Erythroblast (primary cell): ENCODE measurements around the gene SUMF1.
A peak's percentile ranks its signal among the peaks of the same experiment; 100 is the strongest.

Experiments used
- DNase-seq, 2 experiments: peaks; one replicate each; lab custom pipeline; 2025; lab: John Stamatoyannopoulos, UW
- GATA1 ChIP-seq: IDR thresholded peaks from 2 replicates; pipeline ENCODE4 v1.6.1; 2011; ENCODE audit warnings: low read depth, mild to moderate bottlenecking, control low read depth, low read length, moderate library complexity
- POLR2A ChIP-seq: IDR thresholded peaks from 2 replicates; pipeline ENCODE4 v1.6.1; 2011; ENCODE audit warnings: mild to moderate bottlenecking, low read length

Gene SUMF1

DNA sequence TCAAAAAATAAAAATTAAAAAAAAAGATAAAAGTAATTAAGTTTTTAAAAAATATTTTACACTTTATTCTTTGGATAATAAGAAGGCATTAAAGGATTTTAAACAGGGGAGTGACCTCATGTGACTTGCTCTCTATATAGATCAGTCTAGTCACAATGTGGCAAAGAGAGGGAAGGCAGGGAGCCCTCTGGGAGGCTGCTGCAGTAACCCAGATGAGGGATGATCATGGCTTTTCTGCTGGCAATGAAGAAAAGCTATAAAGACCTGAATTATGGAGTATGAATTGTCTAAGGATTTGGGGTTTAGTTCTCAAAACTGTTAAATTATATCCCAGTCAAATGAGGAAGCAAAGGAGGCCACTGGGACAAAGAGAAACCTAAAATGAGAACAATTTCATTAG, 58.1 kb downstream of the SUMF1 start:
- TF ChIP-seq POLR2A (no peak), GATA1 (no peak)
- DNase-seq, result peak; percentile 58 to 59

DNA sequence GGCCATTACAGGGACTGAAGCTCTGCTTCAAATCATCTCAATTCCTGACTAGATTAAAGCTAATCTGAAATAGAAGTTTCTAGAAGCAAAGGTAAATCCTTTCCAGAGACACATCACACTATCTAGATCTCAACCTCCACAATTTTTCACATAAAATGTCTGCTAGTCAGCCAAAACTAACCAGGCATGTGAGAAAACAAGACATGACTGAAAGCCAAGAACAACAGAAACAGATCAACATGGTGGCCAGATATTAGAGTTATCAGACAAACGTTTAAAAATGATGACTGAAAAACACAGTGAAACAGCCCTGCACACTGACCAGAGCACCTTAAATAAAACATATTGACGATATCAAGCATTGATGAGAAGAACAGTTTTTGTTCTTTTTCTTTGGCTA, 59.1 kb downstream of the SUMF1 start:
- TF ChIP-seq POLR2A (no peak), GATA1 (no peak)
- DNase-seq, result no peak

DNA sequence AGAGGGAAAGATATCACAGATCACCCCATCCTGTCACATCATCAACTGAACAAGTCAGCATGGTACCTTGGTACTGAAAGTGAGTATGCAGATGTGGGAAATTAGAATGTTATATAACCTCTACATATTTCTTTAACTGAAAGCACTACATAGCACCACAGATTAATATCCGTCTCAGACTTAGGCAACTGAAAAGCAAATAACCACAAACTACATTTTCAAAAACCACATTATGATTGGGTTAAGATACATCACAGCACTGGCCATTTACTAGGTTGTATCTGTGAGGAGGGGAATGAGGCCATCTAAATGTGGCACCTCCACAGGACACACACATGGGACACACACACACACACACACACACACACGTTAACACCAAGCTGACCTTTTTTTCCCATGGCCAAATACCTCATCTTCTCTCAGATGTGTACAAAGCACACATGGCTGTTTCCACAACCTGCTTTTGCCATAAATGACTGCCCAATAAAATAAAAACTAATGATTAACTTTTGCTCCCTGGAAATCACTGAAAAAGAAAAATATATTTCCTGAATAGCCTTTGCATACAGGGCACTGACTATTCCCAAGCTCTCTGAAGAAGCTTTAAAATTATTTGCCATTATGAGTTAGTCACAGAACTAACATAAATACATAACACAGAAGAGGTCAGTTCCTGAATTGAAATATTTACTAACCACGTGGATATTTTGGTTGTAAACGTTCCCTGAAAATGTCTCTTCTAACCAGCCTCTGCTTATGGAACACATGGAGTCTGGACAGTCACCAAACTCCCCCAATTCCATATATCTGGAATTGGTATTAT, 60.1 kb downstream of the SUMF1 start:
- TF ChIP-seq POLR2A, result no peak
- no peak for TF ChIP-seq GATA1
- DNase-seq, result no peak

DNA sequence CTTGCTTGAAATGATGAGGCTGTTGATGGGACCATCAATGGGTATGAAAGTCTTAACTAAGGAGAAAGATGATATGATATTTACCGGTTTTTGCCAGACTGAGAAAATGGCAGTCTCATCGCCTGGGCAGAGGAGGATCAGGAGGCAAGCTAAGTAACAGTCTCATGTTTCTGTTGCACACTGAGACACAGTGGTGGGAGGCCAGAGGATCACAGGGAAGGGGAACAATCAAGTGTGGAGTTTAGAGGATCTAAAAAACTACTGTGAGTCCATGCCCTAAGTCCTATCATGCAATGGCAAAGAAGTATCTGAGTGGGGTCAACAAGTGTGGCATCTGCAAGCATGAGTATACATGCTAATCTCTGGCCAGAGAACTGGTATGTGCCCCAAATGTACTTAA, 62.2 kb downstream of the SUMF1 start:
- TF ChIP-seq POLR2A, result no peak
- no peak for TF ChIP-seq GATA1
- no peak for DNase-seq

DNA sequence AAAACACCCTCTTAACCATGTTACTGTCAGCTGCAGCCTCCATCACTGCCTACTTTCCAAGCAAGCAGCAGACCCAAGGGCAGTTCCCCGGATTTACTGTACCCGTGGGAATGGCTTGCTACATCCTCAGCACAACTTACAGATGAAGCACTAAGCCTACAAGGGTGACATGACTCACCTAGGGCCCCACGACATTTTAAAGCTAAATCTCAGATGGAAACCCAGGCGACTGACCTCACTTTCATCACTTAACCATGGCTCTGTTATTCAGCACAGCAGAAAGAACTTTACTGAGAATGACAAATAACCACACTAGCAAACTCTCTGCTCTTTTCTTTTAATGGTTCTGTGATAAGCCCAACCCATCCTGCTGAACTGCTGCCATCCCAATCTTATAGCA, 65.6 kb downstream of the SUMF1 start:
- DNase-seq, result no peak
- no peak for TF ChIP-seq GATA1
- TF ChIP-seq POLR2A, result no peak

DNA sequence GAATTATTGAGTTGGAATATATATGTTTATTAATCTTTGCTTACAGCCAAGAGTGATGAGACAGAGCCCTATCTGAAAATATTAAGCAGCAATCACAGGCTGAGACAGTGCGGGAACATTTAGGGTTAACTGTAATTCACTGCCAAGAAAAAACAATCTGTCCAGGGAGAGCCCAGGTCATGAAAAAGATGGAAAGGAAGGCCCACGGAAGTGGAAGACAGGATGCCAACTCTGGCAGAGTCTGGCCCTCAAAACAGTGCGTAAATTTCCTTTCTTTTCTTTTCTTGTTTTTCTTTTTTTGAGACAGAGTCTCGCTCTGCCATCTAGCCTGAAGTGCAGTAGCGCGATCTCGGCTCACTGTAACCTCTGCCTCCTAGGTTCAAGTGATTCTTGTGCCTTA, 67.6 kb downstream of the SUMF1 start:
- TF ChIP-seq POLR2A (no peak), GATA1 (no peak)
- DNase-seq, result no peak

DNA sequence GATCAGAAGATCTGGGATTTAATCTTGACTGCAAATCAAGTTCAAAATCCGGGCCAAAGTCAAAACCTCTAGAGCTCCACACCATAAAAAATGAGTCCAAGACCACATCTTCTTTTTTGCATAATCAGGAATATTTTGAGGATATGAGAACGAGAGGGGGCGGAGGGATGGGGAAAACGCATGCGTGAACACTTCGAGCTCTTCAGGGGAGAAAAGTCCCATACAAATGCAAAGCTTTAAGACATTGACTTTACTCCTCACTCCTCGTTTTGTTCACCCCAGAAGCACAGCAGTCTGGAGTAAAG, 68.2 kb downstream of the SUMF1 start:
- DNase-seq, result no peak
- no peak for TF ChIP-seq POLR2A

DNA sequence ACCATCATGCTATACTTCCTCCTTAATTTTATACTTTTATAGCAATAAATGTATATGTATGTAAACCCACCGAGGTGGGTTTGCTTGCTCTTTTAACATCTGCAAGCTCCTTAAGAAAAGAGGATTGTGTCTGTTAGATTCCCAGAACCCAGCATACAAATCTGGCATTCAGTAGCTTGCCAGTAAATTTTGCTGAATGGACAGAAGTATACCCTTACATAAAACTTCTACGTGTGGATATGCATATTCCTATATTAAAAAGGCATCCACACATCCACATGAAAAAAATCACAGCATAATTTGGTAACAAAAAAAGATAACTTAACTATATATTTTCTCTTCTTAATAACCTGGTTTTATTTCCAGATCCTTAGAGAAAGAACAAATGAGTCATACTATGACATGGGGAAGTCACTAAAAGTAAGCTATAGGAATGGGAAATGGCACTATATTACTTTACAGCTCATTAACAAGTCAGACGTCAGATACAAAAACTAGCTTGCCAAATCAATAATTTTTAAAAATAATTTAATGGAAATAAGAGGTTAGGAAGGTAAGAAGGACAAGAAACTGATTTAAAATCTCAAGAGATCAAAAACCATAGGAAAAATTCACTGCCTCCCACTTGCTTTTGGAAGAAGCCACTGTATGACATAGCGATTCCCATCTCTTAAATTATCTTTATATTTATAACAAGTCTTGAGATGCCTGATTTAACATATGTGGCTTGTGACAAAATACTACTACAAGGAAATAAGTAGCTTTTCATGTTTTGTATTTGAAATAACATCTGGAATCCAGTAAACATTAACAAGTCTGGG, 68.7 kb downstream of the SUMF1 start:
- no peak for DNase-seq
- TF ChIP-seq POLR2A (no peak), GATA1 (no peak)

DNA sequence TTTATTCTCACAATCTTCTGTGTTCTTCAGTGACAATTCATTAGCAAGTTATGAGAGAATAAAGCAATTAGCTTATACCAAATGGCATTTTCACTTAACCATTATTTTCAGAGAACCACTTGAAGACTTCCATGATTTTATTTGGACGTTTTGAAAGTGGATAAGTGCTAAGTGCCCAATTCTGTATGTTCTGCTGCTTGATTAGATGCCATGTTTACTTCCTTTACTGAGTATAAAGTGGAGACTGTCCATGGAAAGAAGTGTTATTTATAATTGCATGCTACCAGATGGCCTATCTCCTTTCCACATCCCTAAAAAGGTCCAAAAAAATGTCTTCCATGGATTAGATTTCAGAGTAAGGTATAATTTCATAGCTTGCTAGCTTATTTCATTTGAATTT, 69.6 kb downstream of the SUMF1 start:
- TF ChIP-seq POLR2A (no peak), GATA1 (no peak)
- no peak for DNase-seq

DNA sequence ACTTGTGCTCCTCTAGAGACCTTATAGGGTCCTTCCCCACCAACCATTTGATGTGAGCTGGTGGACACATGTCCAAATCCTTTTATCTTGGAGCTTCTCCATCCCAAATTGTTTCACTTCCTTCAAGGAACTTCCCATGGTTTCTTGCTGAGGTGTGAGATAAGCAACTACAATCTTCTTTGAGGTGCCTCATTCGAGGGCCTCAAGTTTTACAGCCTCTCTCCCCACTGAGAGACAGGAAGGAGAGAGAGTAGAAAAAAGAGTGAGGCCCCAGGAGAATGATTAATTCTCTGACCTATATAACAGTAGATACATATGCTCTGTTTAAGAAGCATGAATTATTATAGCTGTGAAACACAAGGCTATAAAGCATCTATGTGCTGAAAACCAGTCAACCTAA, 70.5 kb downstream of the SUMF1 start:
- TF ChIP-seq POLR2A (no peak), GATA1 (no peak)

DNA sequence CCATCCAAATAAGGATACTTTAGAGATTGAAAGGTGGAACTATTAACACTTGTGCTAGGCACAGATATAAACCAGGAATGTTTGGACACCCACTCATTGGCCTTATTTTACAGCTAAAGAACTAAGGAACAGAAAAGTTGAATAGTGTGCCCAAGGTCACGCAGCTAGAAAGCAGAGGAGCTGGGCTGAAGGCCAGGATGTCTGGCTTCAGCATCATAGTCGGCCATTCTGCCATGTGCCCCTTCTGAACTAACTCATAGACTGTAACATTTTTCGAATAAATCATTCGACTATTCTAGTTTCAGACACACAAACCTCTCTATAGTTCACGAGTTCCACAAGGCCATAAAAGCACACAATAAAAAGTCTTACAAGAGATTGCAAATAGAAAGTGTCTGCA, 71.1 kb downstream of the SUMF1 start:
- TF ChIP-seq GATA1 (no peak), POLR2A (no peak)
- DNase-seq, result no peak

More for the DNA sequence above, 70.5 kb downstream of the SUMF1 start:
- DNase-seq, result no peak

DNA sequence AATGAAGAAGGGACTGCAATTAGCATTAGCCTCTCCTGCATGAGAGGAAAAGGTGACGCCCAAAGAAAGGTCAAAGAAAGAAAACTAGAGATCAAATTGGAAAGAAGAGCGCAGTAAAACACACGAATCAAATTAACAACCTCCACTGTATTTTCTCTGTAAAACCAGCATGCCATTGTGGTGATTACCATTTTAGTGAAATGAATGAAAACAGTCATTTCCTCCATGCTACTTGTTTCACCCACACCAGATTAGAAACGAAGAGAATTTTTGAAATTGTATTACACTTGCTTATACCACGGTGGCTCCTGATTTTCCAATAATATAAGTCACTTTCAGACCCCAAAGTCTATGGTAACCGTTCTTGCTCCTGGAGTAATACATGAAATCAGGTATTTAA, 71.6 kb downstream of the SUMF1 start:
- no peak for TF ChIP-seq GATA1
- TF ChIP-seq POLR2A, result no peak
- no peak for DNase-seq

DNA sequence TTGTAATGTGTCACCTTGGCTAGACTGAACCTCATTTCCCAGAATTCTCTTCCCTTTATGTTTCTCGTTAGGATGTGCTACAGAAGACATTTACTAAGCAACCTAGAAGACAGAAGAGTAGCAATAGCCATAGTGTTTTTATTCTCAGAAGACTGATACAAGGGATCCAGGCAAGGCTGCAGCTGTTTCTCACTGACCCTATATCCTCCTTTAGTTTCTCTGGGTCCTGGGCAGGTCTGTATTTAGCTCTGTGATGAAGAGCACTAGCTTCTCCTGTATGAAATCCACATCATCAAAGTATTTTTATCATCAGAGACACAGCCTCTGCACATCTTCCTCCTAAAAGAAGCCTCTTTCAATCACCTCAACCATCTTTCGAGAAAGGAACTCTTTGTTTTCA, 72.5 kb downstream of the SUMF1 start:
- TF ChIP-seq POLR2A, result no peak
- no peak for TF ChIP-seq GATA1
- DNase-seq, result no peak

DNA sequence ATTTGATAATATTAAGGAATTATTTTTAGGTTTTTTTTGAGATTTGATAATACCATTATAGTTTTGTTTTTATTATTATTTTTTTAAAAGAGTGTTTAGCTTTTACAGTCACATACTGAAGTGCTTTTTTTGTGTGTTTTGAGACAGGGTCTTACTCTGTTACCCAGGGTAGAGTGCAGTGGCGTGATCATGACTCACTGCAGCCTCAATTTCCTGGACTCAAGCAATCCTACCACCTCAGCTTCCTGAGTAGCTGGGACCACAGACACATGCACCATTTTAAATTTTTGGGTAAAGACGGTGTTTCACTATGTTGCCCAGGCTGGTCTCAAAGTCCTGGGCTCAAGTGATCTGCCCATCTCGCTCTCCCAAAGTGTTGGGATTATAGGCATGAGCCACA, 73.0 kb downstream of the SUMF1 start:
- no peak for DNase-seq
- TF ChIP-seq POLR2A (no peak), GATA1 (no peak)

DNA sequence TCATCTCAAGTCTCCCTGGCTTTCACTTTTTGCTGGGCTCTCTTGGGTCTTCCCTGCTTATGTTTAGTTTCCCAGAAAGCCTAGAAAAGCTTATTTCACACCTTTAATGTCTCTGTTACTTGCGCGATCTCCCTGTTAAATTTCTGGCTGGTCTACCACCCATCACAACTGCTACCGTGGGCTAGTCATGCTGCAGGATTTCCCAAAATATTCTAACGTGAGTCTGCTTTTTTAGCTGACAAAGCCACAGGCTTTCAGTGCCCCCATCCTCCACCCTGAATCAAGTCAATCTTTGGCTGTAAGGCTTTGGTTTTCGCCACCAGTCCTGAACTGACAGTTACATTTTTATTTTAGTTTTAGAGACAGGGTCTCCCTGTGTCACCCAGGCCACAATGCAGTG, 74.1 kb downstream of the SUMF1 start:
- TF ChIP-seq POLR2A, result no peak
- TF ChIP-seq GATA1, result no peak
- DNase-seq, result no peak
